ENCODE data around the gene DIPK2B. TPM values are rescaled to one million over a fixed set of nuclear protein-coding genes. Genes with fewer than 3 reads are reported as not detected.

The DIPK2B gene
- total RNA-seq, 1 experiment from 2014 or later: not detected

GRCh38 chrX:45198301-45198700, 2.4 kb downstream of the DIPK2B start:
- no peak overlapping the region for H3K4me3 Mint-ChIP-seq
- no peak for ATAC-seq
- no peaks in the 10 kb centered on the region for H3K9me3 Mint-ChIP-seq
- ChIA-PET CTCF (interaction anchor here (1.6 kb wide), 1 partner anchor 11 kb away, joined by 3 read pairs; no protein-coding TSS in a partner anchor), POLR2A (no interaction called here)
- no peak for DNase-seq (ENCODE audit: low spot score)
- no peaks in the 10 kb centered on the region for H3K36me3 Mint-ChIP-seq
- peaks cover 11% of the 10 kb centered on the region for H3K4me1 Mint-ChIP-seq
- peaks cover 2% of the 10 kb centered on the region; the same call in 1 of the 2 replicates for H3K27me3 Mint-ChIP-seq (ENCODE audit: low read depth)
- no peak overlapping the region for H3K27ac Mint-ChIP-seq
- TF ChIP-seq ZBTB43 (CRISPR knock-in tag; IDR thresholded peaks at IDR 0.05) (no peak), ATF3 (CRISPR knock-in tag; conservative IDR thresholded peaks at IDR 0.05) (no peak), CDX4 (CRISPR knock-in tag; IDR thresholded peaks at IDR 0.05; ENCODE audit: borderline replicate concordance) (no peak), E2F5 (CRISPR knock-in tag; IDR thresholded peaks at IDR 0.05) (no peak), SOX15 (CRISPR knock-in tag; IDR thresholded peaks at IDR 0.05) (no peak), ETV6 (CRISPR knock-in tag; IDR thresholded peaks at IDR 0.05) (no peak), NR1H2 (CRISPR knock-in tag; IDR thresholded peaks at IDR 0.05) (no peak), ERG (CRISPR knock-in tag; IDR thresholded peaks at IDR 0.05) (no peak), NR2C2 (CRISPR knock-in tag; IDR thresholded peaks at IDR 0.05) (no peak), ZNF281 (CRISPR knock-in tag; IDR thresholded peaks at IDR 0.05) (no peak), AR (CRISPR knock-in tag; IDR thresholded peaks at IDR 0.05) (no peak), SP1 (CRISPR knock-in tag; conservative IDR thresholded peaks at IDR 0.05) (no peak), ATF1 (CRISPR knock-in tag; IDR thresholded peaks at IDR 0.05) (no peak), ZNF671 (CRISPR knock-in tag; IDR thresholded peaks at IDR 0.05) (no peak), ZNF263 (CRISPR knock-in tag; IDR thresholded peaks at IDR 0.05; ENCODE audit: low read depth) (no peak), ZSCAN18 (CRISPR knock-in tag; IDR thresholded peaks at IDR 0.05) (no peak)
